HG03025 (cell line): ENCODE results near the gene C18orf63.

ENCODE experiments used
- ATAC-seq: cut with Tn5 transposase; IDR thresholded peaks from one replicate; pipeline ENCODE4 v1.9.1; 2021; ENCODE audit warnings: mild to moderate bottlenecking, moderate library complexity; ENCODE audit not compliant: unreplicated experiment, low FRiP score

The C18orf63 gene

DNA sequence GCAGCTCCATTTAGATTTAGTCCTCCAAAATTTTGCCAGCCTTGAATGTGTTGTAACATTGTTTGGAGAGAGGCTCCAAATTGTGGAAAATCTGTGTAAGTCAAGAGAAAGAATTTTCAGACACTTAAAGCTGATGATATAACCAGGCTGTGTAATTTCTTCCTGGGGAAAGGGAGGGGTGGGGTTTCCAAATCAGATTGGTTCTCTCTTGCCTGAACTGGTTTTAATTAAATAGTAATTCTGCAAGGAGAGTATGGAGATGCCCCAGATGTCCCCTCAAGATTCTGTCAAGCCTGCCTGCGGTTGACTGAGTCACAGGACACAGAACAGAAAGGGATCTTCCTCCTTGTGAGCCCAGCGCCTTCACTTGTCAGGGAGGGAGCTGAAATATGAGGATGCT lies 54.5 kb downstream of the C18orf63 start:
- no peak for ATAC-seq

DNA sequence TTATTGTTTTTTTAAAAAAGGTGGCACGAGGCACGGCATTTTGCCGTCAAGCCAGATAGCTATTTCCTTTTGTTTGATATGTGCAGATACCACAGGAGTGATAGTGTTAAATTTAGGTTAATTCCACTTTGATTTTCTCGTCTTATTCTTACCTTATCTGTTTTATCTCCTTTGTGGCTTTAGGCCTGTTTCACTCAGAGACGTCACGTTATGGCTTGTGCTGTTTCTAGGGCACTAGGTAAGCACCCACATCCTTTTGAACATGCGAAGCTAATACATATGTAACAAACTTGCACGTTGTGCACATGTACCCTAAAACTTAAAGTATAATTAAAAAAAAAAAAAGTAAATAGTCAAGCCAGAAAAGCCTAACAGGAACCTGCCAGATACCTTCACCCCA lies 57.8 kb downstream of the C18orf63 start:
- ATAC-seq, result no peak

DNA sequence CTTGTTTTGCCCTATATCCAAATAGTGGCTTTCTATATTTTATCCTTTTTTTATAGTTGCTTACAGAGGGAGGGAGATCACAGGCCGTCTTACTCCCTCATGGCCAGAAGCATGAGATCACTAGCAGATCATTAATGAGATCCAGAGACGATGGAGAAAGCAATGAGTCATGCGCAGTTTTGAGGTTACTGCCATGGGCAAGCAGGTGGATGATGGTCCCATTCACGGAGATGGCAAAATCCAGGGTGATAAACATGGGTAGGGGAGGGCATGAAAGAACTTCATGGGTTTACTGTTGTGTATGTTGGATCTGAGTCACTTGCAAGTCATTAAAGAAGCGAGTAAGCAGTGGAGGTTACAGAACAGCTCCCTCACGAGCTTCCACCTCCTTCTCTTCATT lies 60.4 kb downstream of the C18orf63 start:
- no peak for ATAC-seq

DNA sequence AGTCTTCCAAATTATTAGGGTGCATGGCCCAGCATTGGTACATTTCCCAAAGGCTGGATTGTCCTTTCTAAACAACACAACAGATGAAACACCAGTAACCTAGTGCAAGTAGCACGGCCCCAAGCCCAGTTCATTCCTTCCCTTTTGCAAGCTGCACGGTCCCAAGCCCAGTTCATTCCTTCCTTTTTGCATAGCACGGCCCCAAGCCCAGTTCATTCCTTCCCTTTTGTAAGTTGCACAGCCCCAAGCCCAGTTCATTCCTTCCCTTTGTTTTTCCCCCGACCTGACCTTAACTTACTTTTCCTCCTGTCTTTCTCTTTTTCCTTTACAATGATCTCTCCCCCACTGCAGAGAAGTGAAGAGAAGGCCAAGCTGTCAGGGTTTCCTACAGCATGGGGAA lies 60.9 kb downstream of the C18orf63 start:
- no peak for ATAC-seq

DNA sequence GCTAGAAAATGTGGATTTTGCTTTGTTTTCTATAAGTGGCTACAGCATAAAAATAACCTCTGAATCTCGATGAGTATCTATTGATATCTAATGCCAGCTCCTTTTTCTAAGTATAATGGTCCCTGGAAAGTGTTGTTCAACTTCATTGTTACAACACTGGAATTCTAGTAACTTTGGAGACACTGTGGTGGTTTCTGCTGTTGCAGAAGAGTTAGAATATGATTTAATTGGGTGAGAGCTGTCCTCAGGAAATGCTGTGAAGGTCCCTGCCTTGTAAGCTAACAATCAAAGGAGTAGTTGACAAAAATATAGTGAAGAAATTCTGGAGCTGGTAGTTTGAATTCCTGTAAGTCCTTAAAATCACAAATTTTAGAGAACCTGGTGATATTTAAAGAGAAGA lies 62.1 kb downstream of the C18orf63 start:
- no peak for ATAC-seq

DNA sequence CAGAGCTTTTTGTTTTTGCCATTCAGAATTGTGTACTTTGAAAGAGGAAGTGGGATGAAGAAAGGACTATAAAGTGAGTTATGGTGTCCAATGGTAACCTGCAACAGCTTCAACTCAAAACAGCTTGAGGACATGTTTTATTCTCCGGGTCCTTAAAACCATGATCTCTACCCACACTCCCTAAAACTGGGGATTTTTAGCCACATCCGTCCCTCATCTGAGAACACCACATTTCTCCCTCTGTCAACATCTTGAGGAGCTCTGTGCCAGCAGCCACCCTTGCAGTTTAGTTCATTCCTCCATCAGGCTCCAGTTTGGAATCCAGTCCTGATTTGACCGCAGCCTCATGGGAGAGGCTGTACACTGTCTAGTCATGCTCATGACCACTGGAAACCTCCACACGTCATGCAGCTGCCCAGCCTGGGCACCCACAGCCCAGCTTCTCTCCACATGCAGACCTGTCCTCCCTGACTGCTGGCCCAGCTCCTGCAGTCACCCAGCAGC lies 62.6 kb downstream of the C18orf63 start:
- ATAC-seq, result no peak

DNA sequence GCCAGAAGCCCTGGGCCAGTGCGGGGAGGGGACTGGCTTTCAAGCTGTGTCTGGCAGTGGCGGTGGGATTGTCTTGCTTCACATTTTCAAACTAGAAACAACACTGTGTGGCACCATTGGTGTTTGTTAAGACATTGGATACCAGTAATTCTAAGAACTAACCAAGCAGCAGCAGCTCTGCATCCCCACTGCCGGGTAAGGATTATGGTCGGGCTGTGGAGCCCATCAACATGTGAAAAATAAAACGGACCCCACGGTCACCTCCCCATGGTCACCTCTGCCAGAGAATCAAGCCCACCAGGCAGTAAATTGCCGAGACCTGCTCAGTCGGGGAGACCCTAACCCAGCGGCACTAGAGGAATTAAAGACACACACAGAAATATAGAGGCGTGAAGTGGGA lies 65.3 kb downstream of the C18orf63 start:
- no peak for ATAC-seq

DNA sequence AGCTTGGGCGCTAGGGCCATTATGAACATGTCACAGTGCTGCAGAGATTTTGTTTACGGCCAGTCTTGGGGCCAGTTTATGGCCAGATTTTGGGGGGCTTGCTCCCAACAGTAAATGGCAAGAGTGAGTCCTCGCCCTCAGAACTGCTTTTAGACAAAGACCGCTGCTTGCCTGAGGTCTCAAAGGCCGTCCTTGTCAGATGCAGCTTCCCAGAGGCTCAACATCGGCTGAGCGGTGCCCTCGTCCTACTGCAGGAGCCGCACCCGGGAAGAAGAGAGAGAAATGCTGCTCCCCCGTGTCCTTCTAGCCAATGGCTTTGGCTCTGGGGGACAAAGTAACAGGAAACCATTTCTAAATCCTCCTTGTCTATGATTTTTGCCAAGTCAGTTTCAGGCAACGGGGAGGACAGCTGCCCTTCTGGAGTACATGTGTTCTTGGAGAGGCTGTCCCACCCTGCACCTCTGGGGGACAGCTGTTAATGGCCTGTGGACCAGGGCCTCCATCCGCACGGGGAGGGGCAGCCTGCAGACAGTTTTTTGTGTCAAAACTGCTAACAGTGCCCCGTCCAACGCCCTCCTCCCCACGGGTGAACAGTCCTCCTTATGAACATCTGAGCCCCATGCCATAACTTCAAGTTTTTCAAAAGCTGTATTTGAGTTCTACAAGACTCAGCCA lies 66.1 kb downstream of the C18orf63 start:
- ATAC-seq, result no peak

DNA sequence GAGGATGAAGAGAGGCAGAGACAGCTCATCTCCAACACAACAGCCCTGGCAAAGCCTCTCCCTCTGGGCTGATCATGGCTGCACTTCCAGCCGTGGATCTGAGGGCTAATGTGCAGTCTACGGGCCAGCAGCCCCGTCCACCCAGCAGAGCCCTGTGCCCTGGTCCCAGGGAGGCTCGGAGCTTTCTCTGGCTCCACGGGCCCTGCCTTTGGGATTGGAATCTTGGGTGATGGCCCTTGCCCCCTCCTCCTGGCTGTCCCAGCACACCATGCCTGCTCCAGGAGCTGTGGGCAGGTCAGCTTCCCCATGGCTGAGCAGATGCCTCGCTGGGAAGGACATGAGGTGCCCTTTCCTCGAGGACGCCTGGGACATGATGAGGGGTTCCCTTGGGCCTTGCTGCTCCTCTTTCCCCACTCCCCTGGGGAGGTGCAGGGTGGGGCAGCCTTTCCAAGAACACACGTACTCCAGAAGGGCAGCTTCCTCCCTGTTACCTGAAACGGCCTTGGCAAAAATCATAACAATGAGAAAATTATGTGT lies 66.9 kb downstream of the C18orf63 start:
- ATAC-seq, result no peak

DNA sequence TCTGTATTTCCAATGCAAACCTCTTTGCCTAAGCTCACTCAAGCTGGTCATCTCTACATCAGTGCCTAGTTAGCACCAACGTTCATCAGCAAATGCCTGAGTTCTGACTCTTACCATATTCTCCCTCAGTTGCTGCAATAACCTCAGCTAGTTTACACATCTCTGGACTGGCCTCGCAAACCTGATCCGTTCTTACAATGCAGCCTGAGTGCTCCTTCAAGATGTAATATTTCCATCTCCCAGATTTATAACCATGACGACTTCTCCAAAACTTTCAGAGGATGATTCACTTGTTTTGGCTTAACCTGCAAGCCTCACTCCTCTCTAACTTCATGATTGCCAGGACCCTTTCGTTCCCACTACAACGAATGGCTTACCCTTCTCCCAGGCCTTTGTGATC lies 71.7 kb downstream of the C18orf63 start:
- ATAC-seq, result no peak

DNA sequence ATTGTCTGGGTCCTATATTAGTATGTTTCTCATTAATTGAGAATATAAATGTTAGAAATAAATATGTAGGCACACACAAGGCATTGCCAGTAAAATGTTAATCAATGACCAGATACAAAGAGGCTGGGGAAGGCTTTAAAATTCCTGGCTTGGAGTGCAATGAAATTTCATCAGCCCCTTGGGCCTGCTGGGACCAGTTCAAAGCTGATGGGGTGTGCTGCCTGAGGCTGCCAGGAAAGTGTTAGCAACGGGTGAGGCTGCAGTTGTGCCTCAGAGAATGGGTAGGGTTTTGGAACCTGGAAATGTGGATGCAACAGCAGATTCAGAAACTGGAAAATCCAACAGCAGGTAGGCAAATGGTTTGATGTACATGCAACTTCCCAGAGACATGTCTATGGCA lies 72.6 kb downstream of the C18orf63 start:
- no peak for ATAC-seq

DNA sequence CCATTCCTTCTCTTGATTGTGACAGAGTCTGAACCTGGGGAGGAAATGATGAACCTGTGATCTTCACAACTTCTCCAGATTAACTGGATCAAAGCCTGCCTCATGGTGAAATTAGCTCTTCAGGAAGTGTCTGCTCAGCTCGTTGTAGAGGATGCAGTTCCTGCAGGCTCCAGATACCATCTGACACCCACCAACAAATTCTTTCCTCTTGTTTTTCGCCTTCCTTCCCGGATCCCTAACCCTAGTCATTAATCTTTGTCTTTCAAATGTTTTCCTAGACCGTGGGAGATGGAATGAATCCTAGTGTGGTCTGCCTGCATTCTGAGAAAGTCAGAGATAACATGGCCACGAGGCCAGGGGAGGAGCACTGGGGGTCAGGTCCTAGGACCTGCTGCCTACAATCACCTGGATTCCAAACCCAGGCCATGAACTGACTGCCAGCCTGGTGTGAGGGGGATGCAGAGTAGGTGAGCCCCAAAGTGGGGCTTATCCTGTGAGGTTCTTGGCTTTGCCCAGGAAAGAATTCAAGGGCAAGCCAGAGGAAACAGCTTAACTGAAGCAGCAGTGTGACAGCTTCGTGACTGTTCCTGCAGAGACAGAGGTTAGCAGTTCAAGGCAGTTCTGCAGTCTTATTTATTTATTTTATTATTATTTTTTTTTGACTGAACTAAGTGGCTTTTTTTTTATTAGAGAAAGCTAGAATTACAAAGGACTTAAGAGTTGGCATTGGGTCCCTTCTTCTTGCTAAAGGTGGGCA lies 73.7 kb downstream of the C18orf63 start:
- ATAC-seq, result no peak

DNA sequence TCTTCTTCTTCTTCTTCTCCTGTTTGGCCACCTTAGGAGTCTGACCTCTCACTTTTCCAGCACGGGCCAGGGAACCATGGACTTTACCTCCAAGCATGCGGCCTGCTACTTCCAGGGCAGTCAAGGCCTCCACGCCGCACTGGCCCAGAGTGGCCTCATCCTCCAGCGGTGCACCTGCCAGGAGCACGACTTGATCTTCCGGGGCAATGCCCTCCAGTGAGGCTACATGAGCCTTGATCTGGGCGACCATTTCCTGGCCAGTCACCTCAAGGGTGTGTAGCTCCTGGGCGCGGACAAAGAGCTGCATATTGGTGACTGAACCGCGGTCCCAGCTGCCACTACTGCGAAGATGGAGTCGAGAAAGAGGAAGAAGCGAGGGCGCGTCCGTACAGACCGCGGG lies 74.4 kb downstream of the C18orf63 start:
- ATAC-seq, result no peak

DNA sequence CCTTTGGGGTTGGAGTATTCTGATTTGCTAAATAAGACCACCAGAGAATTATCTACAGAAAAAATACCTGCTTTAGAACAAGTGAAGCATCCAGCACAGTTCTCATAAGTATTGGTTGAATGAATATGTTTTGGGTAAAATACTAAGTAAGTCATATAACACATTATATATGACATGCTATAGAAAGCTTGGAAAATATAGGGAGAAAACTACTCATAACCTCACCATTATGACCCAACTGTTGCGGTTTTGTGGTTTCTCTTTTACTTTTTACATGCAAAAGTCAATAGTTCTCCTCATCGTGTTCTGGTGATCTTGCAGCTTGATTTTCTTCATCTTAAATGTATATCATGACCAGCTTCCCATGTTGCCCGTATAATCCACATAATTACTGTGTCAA lies 75.3 kb downstream of the C18orf63 start:
- ATAC-seq, result no peak

DNA sequence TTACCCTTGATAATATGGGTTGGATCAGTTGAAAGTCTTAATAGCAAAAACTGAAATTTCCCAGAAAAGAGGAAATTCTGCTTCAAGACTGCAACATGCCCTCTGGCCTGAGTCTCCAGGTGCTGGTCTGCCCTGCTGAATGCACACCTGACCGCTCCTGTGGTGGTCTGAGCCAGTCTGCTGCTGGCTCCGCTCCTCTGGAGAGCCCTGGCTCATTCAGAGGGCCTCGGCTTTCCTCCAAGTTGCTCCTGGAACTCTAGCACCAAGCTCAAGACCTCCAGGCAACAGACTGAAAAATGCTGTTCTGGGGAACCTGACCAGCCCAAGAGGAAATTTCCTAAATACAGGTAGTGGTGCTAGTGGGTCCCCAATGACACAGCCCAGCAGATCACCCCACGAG lies 76.7 kb downstream of the C18orf63 start:
- ATAC-seq, result no peak

DNA sequence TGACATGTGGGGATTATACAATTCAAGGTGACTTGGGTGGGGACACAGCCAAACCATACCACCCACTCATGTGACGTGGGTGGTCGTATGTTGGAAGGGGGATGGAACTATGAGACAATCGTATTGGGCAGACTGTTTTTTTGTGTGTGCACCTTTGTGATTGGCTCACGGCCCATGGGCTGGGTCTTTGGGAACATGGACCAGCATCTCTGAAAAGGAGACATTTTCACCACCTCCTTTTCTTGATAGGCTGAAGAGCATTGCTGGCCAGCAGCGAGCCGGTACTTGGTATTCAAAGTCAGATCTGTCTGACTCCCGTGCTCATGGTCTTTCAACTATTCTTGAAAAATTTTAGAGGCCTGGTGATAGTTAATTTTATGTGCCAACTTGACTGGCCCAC lies 79.4 kb downstream of the C18orf63 start:
- no peak for ATAC-seq

DNA sequence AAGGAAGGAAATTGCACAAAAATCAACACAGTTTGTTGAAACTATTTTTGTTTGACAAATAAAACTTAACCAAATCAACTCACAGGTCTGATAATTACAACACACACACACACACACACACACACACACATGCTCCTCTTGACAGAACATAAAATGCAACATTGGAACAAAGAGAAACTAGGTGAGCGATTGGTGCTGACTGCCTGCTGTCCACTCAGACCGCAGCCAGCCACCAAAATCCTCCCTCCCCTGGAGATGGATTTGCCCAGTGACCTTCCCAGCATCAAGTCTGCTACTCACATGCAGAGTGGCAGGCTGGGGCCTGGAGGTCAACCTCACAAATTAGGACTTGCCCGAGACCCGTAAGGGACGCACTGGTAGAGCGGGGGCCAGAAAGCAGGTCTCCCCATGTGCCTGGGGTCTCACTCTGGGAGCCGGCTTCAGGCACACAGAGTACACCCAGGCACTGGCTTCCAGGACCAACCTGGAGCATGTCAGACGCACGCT lies 80.1 kb downstream of the C18orf63 start:
- ATAC-seq, result no peak

DNA sequence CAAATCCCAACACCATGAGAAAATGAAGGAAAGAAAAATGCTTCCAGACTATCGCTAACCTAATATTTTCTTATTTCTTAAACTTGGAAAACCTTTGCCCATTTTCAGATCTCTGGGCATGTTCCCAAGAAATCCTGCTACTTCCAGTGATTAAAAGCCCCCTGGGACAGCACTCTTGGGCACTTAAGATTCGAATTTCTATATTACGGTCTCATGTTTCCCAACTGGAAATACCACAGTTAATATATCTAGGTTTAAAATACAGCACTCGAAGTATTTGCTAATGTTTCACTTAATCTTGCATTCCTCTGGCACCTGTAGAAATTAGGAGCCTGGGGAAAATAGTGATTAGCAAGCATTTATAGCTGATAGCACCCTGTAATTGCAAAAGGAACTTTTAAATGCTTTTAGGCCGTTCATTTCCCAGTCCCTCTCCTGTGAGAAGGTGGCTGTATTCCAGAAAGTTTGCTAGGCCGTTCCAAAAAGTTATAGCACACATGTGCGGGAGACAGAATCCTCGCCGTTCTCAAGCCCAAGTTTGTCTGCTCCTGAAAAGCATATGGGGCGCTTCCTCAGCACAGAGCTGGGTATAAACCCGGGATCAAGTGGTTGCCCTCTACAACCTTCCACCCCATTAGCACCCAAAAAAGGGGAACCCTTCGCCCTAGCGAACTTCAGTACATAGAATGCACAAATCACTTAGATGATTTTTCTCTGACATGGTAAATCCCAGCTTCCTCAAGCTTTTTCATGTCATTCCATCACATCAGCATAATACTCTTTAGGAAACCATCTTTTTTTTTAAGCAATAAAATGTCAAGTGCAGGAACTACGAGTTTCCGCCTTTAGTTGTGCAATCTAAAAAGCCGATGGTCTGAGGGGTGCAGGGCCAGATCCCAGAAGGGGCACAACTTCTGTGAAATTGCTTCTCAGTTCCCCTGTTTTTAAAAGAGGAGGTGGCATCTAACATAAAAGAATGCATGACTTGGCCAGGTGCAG lies 80.8 kb downstream of the C18orf63 start:
- ATAC-seq, result no peak

DNA sequence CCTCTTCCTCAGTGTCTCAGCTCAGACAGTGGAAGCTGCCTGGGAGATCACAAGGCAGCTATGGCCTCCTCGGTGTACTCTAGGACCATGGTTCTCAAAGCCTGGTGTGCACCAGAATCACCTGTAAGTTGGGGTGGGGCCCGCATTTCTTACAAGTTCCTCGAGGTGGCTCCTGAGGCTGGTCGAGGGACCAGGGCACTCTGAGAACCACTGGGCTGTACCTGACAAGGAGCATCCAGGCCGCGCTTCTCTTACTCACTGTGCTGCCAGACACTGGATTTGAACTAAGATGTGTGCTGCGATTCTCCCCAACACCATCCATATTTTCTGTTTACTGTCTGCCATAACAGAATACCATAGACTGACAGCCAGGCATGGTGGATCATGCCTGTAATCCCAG lies 81.9 kb downstream of the C18orf63 start:
- ATAC-seq, result no peak

DNA sequence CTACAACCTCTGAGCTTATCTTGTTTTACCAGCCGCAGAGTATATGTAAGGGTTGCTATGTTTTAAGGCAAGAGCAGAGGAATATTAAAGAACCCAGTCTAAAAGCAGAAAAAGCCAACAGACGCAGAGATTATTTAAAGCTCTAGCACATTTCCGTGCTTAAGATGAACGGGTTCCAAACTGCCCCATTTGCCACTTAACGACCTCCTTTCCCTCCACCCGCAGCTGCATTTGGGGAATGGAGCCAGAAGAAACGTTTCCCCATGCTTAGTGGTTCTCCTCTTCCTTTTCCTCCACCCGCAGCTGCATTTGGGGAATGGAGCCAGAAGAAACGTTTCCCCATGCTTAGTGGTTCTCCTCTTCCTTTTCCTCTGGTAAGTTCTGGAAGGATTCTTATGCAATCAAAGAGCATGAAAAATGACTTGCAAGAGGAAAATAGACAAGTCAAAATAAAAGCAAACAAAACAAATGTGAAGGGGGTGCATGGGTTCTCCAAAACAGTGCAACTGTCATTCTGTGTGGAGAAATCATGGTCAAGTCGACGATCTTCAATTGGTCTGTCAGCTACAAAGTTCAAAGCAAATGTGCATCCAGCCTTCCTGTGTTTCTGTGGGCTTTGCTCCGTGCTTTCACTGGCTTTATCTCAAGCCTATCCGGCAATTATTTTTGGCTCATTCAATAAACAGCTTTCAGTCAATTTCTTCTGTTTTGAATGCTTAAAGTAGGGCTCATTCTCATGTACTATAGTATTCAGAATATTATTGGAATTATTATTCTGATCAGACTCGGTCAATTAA lies 83.7 kb downstream of the C18orf63 start:
- ATAC-seq, result no peak
